Measurements from ENCODE around the gene PDGFA. TPM values are rescaled to one million over a fixed set of nuclear protein-coding genes. Genes with fewer than 3 reads are reported as not detected.

The PDGFA gene
- total and polyA plus RNA-seq, 3 donors from 2014 or later: 7.2 to 13.8 (median 13.8) TPM

- intact Hi-C loops (cut with DNase I; ENCODE audit: low total_unique reads): no loop called here
- H3K27ac ChIP-seq: no peak overlapping the region
- H3K9me3 ChIP-seq: no peaks in the 10 kb centered on the region
- no peaks in the 10 kb centered on the region for H3K36me3 ChIP-seq (ENCODE audit: low read depth, missing control alignments)
- no peak for TF ChIP-seq POLR2A (IDR thresholded peaks at IDR 0.05)
- TF ChIP-seq CTCF (IDR thresholded peaks at IDR 0.05): no peak
- H3K4me1 ChIP-seq: peaks cover 18% of the 10 kb centered on the region
- H3K4me3 ChIP-seq: no peak overlapping the region
- DNase-seq: no peak
- WGBS, 2 donors: 66 to 72% methylated on average over 9 to 24 of the region's 24 CpGs
- H3K27me3 ChIP-seq: no peaks in the 10 kb centered on the region
Observed at GRCh38 chr7:451255-452225, 68.1 kb downstream of the PDGFA start.

GRCh38 chr7:450741-451140 lies 68.9 kb downstream of the PDGFA start:
- intact Hi-C loops (cut with DNase I; ENCODE audit: low total_unique reads): no loop called here
- no peaks in the 10 kb centered on the region for H3K27me3 ChIP-seq
- no peak overlapping the region for H3K27ac ChIP-seq
- no peak for TF ChIP-seq CTCF (IDR thresholded peaks at IDR 0.05)
- no peak for TF ChIP-seq POLR2A (IDR thresholded peaks at IDR 0.05)
- H3K9me3 ChIP-seq: no peaks in the 10 kb centered on the region
- no peak for DNase-seq
- peaks cover 18% of the 10 kb centered on the region for H3K4me1 ChIP-seq
- WGBS, 2 donors: 70 to 85% methylated on average over 10 of the region's 10 CpGs
- no peak overlapping the region for H3K4me3 ChIP-seq
- H3K36me3 ChIP-seq (ENCODE audit: low read depth, missing control alignments): no peaks in the 10 kb centered on the region

GRCh38 chr7:450036-450435 lies 69.6 kb downstream of the PDGFA start:
- no peaks in the 10 kb centered on the region for H3K27me3 ChIP-seq
- DNase-seq: no peak
- H3K9me3 ChIP-seq: no peaks in the 10 kb centered on the region
- H3K36me3 ChIP-seq (ENCODE audit: low read depth, missing control alignments): no peaks in the 10 kb centered on the region
- TF ChIP-seq CTCF (IDR thresholded peaks at IDR 0.05) (no peak), POLR2A (IDR thresholded peaks at IDR 0.05) (no peak)
- peaks cover 11% of the 10 kb centered on the region for H3K4me1 ChIP-seq
- H3K27ac ChIP-seq: no peak overlapping the region
- 90 to 93% methylated on average over 11 of the region's 11 CpGs for WGBS, 2 donors
- no peak overlapping the region for H3K4me3 ChIP-seq
- intact Hi-C loops (cut with DNase I; ENCODE audit: low total_unique reads): no loop called here

- Histone ChIP-seq H3K4me3 (no peak overlapping the region), H3K4me1 (peaks cover 10% of the 10 kb centered on the region), H3K27ac (no peak overlapping the region), H3K36me3 (ENCODE audit: low read depth, missing control alignments) (no peaks in the 10 kb centered on the region), H3K27me3 (no peaks in the 10 kb centered on the region), H3K9me3 (no peaks in the 10 kb centered on the region)
- TF ChIP-seq CTCF (IDR thresholded peaks at IDR 0.05) (no peak), POLR2A (IDR thresholded peaks at IDR 0.05) (no peak)
- intact Hi-C loops (cut with DNase I; ENCODE audit: low total_unique reads): no loop called here
- DNase-seq: no peak
- WGBS, 2 donors: 84 to 87% methylated on average over 17 of the region's 17 CpGs
Observed at GRCh38 chr7:449324-450019, 70.2 kb downstream of the PDGFA start.
